PC-9 (cell line): Measurements from ENCODE around the gene MAGI2. TPM values are rescaled to one million over a fixed set of nuclear protein-coding genes. Genes with fewer than 3 reads are reported as not detected.
A peak's percentile ranks its signal among the peaks of the same experiment; 100 is the strongest.

Experiments
- BruUV-seq: library from RNA; stranded (reverse); fragments of 400-500 nt; replicated peaks from 2 replicates; lab custom pipeline; 2021; lab: Mats Ljungman, UMichigan
- CTCF ChIA-PET: fragments of 300-600 bp; sonication (Branson Sonifier 250); formaldehyde crosslinking; loops from one replicate; lab custom pipeline; 2022; ENCODE audit warnings: antibody characterized with exemption; lab: Charles Lee
- POLR2A ChIA-PET: fragments of 300-600 bp; sonication (Branson Sonifier 250); formaldehyde crosslinking; loops from one replicate; lab custom pipeline; 2022; ENCODE audit warnings: antibody characterized with exemption; ENCODE audit not compliant: unreplicated experiment; lab: Charles Lee
- DNase-seq, 2 experiments: peaks; one replicate each; pipeline versions ENCODE4 v3.0.0 to v3.0.0-alpha.2; 2015 to 2022; ENCODE audit warnings: mixed read lengths in 1 of 2
- H2AFZ ChIP-seq: fragments of 200-600 bp; sonication (generic); 2 replicates; pipeline ENCODE4 v1.8.1; 2017; ENCODE audit warnings: antibody characterized with exemption
- H3F3A ChIP-seq: fragments of 200-600 bp; sonication (generic); 2 replicates; pipeline ENCODE4 v1.8.1; 2017; ENCODE audit warnings: antibody characterized with exemption, mild to moderate bottlenecking, low read depth; ENCODE audit not compliant: insufficient read depth
- H3K27ac ChIP-seq: fragments of 200-600 bp; sonication (generic); 2 replicates; pipeline ENCODE4 v1.6.1; 2016; ENCODE audit warnings: mixed run types
- H3K27me3 ChIP-seq: fragments of 200-600 bp; sonication (generic); 2 replicates; pipeline ENCODE4 v1.6.1; 2016; ENCODE audit warnings: low read depth, mixed run types; ENCODE audit not compliant: insufficient read depth
- H3K36me3 ChIP-seq: fragments of 200-600 bp; sonication (generic); 2 replicates; pipeline ENCODE4 v1.6.1; 2016; ENCODE audit warnings: low read depth, mixed run types
- H3K4me1 ChIP-seq: fragments of 200-600 bp; sonication (generic); replicated peaks from 2 replicates; pipeline ENCODE4 v1.6.1; 2016; ENCODE audit warnings: mixed run types; ENCODE audit not compliant: insufficient read depth
- H3K4me2 ChIP-seq: fragments of 200-600 bp; sonication (generic); 2 replicates; pipeline ENCODE4 v1.6.1; 2017; ENCODE audit warnings: mixed run types
- H3K4me3 ChIP-seq: fragments of 200-600 bp; sonication (generic); 2 replicates; pipeline ENCODE4 v1.6.1; 2016; ENCODE audit warnings: mixed run types
- H3K79me2 ChIP-seq: fragments of 200-600 bp; sonication (generic); 2 replicates; pipeline ENCODE4 v1.6.1; 2017; ENCODE audit warnings: low read depth, mixed run types
- H3K9me2 ChIP-seq: fragments of 200-600 bp; sonication (generic); 2 replicates; pipeline ENCODE4 v1.8.1; 2017; ENCODE audit warnings: mild to moderate bottlenecking; ENCODE audit not compliant: insufficient read depth
- H3K9me3 ChIP-seq: fragments of 200-600 bp; sonication (generic); 2 replicates; pipeline ENCODE4 v1.8.1; 2016; ENCODE audit warnings: low read depth; ENCODE audit not compliant: insufficient read depth
- H4K20me1 ChIP-seq: fragments of 200-600 bp; sonication (generic); 2 replicates; pipeline ENCODE4 v1.8.1; 2017; ENCODE audit not compliant: insufficient read depth
- EZH2 ChIP-seq: fragments of 200-600 bp; sonication (generic); IDR thresholded peaks from 2 replicates; pipeline ENCODE4 v1.8.0; 2017; ENCODE audit warnings: antibody characterized with exemption, low read depth
- intact Hi-C: fragments of 100-400 bp; cut with micrococcal nuclease; formaldehyde crosslinking; loops from one replicate; pipeline ENCODE4 v1.10.0; 2022; ENCODE audit not compliant: unreplicated experiment
- total RNA-seq: library from RNA; stranded (reverse); gene quantifications from 2 replicates; pipeline ENCODE4 v1.2.3, GENCODE V29; 2021
- TF ChIP-seq, protein P1 (sequence below): fragments of 200-600 bp; sonication (generic); conservative IDR thresholded peaks from 2 replicates; pipeline ENCODE4 v1.6.1; 2017; ENCODE audit warnings: mixed run types, antibody characterized with exemption, mild to moderate bottlenecking, moderate library complexity

MAGI2 gene
- total RNA-seq, 1 experiment from 2014 or later, result 0.92 TPM

DNA sequence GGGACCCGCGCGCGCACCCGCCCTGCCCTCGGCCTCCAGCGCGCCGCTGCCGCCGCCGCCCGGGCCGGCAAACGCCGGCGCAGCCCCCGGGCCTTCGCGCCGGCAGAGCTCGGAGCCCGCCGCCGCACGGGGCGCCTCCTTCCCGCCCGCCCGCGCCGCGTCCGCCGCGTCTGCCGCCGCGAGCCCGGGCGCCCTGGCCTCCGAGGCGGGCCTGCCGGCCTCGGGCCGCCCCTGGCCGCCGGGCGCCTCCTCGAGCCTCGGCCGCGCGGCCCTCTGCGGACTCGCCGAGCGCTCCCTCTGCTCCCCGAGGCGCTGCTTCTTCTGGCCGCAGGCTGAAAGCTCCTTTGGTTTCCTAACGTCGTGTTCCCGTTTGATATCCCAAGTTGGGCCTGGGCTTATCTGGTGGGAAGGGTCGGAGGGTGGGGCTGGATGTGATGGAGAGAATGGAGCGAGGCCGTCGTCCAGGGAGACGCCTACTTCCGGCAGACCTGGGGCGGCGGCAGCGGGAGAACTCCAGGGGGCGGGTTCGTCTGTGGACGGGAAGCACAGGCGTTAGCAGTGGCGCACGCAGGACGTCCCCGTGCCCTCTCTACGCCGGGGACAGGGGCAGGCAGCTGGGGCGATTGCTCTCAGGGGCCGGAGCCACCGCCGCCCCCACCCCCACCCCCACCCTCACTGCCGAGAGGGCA, 1433.9 kb downstream of the MAGI2 start:
- ChIA-PET CTCF (interaction anchor here (0.9 kb wide), 2 partner anchors 15 to 36 kb away, joined by 4 read pairs; no protein-coding TSS in a partner anchor), POLR2A (interaction anchor here (0.7 kb wide), 1 partner anchor 30 kb away, joined by 5 read pairs; no protein-coding TSS in a partner anchor)
- H3K27me3 ChIP-seq, result peaks cover 18% of the 10 kb centered on the region; the same call in 1 of the 2 replicates
- peak overlapping the region; percentile 97 for H2AFZ ChIP-seq
- no peaks in the 10 kb centered on the region; the same call in 1 of the 2 replicates for H3K9me2 ChIP-seq
- H3K4me3 ChIP-seq, result peak overlapping the region; percentile 80
- no peaks in the 10 kb centered on the region for H3K36me3 ChIP-seq
- peak overlapping the region; percentile 83 for H3K4me2 ChIP-seq
- intact Hi-C loops, result loop anchor here (1.0 to 10.0 kb wide), 8 partner anchors 29 to 1158 kb away; no protein-coding TSS in a partner anchor
- peak in 1 of 2 experiments; percentile 85 for DNase-seq
- no peaks in the 10 kb centered on the region for H3K9me3 ChIP-seq
- no peaks in the 10 kb centered on the region for H3K79me2 ChIP-seq
- no peaks in the 10 kb centered on the region for H3K4me1 ChIP-seq
- H4K20me1 ChIP-seq, result no peaks in the 10 kb centered on the region
- TF ChIP-seq EZH2, result no peak
- TF ChIP-seq, protein P1, sequence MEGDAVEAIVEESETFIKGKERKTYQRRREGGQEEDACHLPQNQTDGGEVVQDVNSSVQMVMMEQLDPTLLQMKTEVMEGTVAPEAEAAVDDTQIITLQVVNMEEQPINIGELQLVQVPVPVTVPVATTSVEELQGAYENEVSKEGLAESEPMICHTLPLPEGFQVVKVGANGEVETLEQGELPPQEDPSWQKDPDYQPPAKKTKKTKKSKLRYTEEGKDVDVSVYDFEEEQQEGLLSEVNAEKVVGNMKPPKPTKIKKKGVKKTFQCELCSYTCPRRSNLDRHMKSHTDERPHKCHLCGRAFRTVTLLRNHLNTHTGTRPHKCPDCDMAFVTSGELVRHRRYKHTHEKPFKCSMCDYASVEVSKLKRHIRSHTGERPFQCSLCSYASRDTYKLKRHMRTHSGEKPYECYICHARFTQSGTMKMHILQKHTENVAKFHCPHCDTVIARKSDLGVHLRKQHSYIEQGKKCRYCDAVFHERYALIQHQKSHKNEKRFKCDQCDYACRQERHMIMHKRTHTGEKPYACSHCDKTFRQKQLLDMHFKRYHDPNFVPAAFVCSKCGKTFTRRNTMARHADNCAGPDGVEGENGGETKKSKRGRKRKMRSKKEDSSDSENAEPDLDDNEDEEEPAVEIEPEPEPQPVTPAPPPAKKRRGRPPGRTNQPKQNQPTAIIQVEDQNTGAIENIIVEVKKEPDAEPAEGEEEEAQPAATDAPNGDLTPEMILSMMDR, result no peak
- BruUV-seq, result no TSS peak
- H3F3A ChIP-seq, result peaks cover 4% of the 10 kb centered on the region; the same call in 1 of the 2 replicates
- no peak overlapping the region for H3K27ac ChIP-seq

DNA sequence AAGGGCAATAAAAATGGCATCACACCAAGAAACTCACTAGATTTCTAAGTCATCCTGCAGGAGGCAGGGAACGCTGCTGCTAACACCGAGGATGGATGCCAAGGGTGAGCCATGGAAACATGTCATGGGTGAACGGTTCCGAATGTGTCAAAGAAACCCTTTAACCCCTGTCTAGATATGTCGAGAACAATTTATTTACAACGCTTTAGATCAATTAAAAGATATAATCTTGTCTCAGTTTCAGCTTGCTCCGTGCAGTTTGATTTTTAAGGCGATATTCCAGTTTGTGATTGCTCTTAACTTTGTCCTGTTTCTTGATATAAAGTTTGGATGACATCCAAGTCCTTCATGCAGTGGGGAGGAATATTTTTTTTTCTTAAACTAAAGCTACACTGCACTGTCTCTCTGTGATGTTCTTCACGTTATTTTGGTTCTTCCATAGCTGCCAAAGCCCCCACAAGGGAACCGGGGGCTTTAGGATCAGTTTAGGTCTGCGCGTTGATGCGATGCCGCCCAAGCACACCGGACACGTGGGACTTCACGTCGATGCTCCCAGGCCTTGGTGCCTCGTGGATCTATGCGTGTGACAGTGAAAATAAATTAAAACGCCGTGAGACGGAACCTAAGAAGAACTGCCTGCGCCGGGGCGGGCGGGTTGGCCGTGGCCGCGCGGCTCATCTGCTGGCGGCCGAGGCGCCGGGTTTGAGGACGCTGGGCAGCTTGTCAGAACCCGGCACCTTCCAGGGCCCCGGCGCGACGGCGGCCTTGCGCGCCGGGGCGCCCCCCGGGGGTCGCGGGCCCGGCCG, 1434.6 kb downstream of the MAGI2 start:
- Histone ChIP-seq H4K20me1 (no peaks in the 10 kb centered on the region), H3K4me3 (peak overlapping the region; percentile 42; the same call in 1 of the 2 replicates), H3K9me3 (no peaks in the 10 kb centered on the region), H3K27ac (no peak overlapping the region), H3K79me2 (no peaks in the 10 kb centered on the region), H3F3A (peaks cover 4% of the 10 kb centered on the region; the same call in 1 of the 2 replicates), H3K27me3 (peaks cover 18% of the 10 kb centered on the region; the same call in 1 of the 2 replicates), H2AFZ (no peak overlapping the region), H3K4me2 (peak overlapping the region; percentile 63), H3K9me2 (no peaks in the 10 kb centered on the region; the same call in 1 of the 2 replicates), H3K4me1 (no peaks in the 10 kb centered on the region), H3K36me3 (no peaks in the 10 kb centered on the region)
- peak in 1 of 2 experiments; percentile 18 for DNase-seq
- POLR2A ChIA-PET, result interaction anchor here (0.7 kb wide), 1 partner anchor 29 kb away, joined by 5 read pairs; no protein-coding TSS in a partner anchor
- BruUV-seq, result TSS peak; percentile 82
- no peak for TF ChIP-seq EZH2
- TF ChIP-seq, protein P1, result no peak
- CTCF ChIA-PET, result no interaction called here
- intact Hi-C loops, result no loop called here

DNA sequence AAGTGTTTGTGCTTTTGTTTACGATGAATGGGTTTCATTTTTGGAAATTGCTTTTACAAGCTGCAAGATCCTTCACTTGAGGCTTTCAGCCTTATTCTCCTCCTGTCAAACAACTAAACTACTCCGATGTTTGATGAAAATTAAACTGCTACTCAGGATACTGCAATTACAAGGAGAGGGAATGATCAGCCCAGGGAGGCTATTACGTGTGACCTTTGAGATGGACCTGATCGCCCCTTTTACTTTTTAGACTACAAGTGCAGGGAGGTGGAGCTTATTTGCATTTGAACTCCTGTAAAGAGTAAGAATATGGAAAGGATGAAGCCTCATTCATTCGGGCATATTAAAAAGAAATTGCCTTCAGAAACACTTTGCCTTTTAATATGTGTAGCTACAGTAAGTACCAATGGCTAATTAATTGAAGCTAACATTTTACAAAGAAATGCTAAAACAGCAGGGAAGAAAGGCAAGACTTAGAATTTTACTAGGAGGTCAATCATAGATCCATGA, 1435.8 kb downstream of the MAGI2 start:
- no TSS peak for BruUV-seq
- intact Hi-C loops, result no loop called here
- peaks cover 9% of the 10 kb centered on the region; the same call in 1 of the 2 replicates for H3K27me3 ChIP-seq
- no peak for DNase-seq
- no peak overlapping the region for H2AFZ ChIP-seq
- H3K4me3 ChIP-seq, result no peak overlapping the region
- no peak overlapping the region for H3K4me2 ChIP-seq
- TF ChIP-seq, protein P1, result no peak
- no peak for TF ChIP-seq EZH2
- H3K9me2 ChIP-seq, result no peaks in the 10 kb centered on the region; the same call in 1 of the 2 replicates
- H3K79me2 ChIP-seq, result no peaks in the 10 kb centered on the region
- H3K27ac ChIP-seq, result no peak overlapping the region
- CTCF ChIA-PET, result no interaction called here
- no peaks in the 10 kb centered on the region for H3K4me1 ChIP-seq
- H4K20me1 ChIP-seq, result no peaks in the 10 kb centered on the region
- POLR2A ChIA-PET, result no interaction called here
- no peaks in the 10 kb centered on the region for H3K9me3 ChIP-seq
- H3K36me3 ChIP-seq, result no peaks in the 10 kb centered on the region
- peaks cover 4% of the 10 kb centered on the region; the same call in 1 of the 2 replicates for H3F3A ChIP-seq
